ENCODE results near the gene ABHD8. TPM values are rescaled to one million over a fixed set of nuclear protein-coding genes. Genes with fewer than 3 reads are reported as not detected.

ABHD8 gene
- total and polyA plus RNA-seq, 7 experiments from 2014 or later = 7.0 to 12.4 (median 9.5) TPM

GRCh38 chr19:17262557-17262956, 40.7 kb downstream of the ABHD8 start:
- intact Hi-C loops (cut with micrococcal nuclease) = no loop called here
- DNase-seq = no peak
- Mint-ChIP-seq H3K4me1 (peaks cover 6 to 25% (median 19%) of the 10 kb centered on the region in 7 donors), H3K27ac (peak overlapping the region in 1 of 9 donors; percentile 48), H3K4me3 (no peak overlapping the region), H3K9me3 (peaks cover 0 to 4% (median 0%) of the 10 kb centered on the region in 11 donors), H3K36me3 (no peaks in the 10 kb centered on the region), H3K27me3 (peaks cover 0 to 2% (median 0%) of the 10 kb centered on the region in 5 donors)
- H3K9me3 ChIP-seq (ENCODE audit: control insufficient read depth in 2 of 3, low read length in 3 of 3) = no peaks in the 10 kb centered on the region
- no peaks in the 10 kb centered on the region for H3K27me3 ChIP-seq (ENCODE audit: control insufficient read depth in 2 of 2, insufficient read depth in 2 of 2, low read length in 2 of 2)
- H3K4me3 ChIP-seq (ENCODE audit: low read length) = no peak overlapping the region
- H3K27ac ChIP-seq (ENCODE audit: low read depth, low read length) = no peak overlapping the region
- no peak for ATAC-seq
- ChIA-PET POLR2A (no interaction called here), CTCF (interaction anchor here (0.7 to 6.0 kb wide), 4 partner anchors 20 to 962 kb away, joined by 3 to 36 read pairs (median 6); partner anchors contain the start of gene ANKLE1)
- H3K4me1 ChIP-seq (ENCODE audit: control insufficient read depth in 2 of 2, insufficient read depth in 2 of 2, low read length in 2 of 2) = peaks cover 0 to 10% of the 10 kb centered on the region in 2 donors
- H3K36me3 ChIP-seq (ENCODE audit: control insufficient read depth in 2 of 3, insufficient read depth in 3 of 3, low read length in 3 of 3) = no peaks in the 10 kb centered on the region

- CTCF ChIA-PET = interaction anchor here (0.6 to 6.0 kb wide), 9 partner anchors 22 to 894 kb away, joined by 3 to 36 read pairs (median 3); partner anchors contain the start of gene ANKLE1
- Histone ChIP-seq H3K27ac (ENCODE audit: low read depth, low read length) (no peak overlapping the region), H3K36me3 (ENCODE audit: control insufficient read depth in 2 of 3, insufficient read depth in 3 of 3, low read length in 3 of 3) (no peaks in the 10 kb centered on the region), H3K4me3 (ENCODE audit: low read length) (no peak overlapping the region), H3K9me3 (ENCODE audit: control insufficient read depth in 2 of 3, low read length in 3 of 3) (no peaks in the 10 kb centered on the region), H3K27me3 (ENCODE audit: control insufficient read depth in 2 of 2, insufficient read depth in 2 of 2, low read length in 2 of 2) (no peaks in the 10 kb centered on the region), H3K4me1 (ENCODE audit: control insufficient read depth in 2 of 2, insufficient read depth in 2 of 2, low read length in 2 of 2) (peaks cover 0 to 10% of the 10 kb centered on the region in 2 donors)
- H3K4me1 Mint-ChIP-seq = peaks cover 5 to 14% (median 13%) of the 10 kb centered on the region in 7 donors
- H3K36me3 Mint-ChIP-seq = no peaks in the 10 kb centered on the region
- H3K9me3 Mint-ChIP-seq = no peaks in the 10 kb centered on the region
- POLR2A ChIA-PET = interaction anchor here (3.5 kb wide), 1 partner anchor 21 kb away, joined by 11 read pairs; the partner anchor contains the start of gene ANKLE1
- ATAC-seq = peak; percentile 100
- peak overlapping the region in 3 of 9 donors; percentile 2 to 82 (median 24) for H3K27ac Mint-ChIP-seq
- H3K4me3 Mint-ChIP-seq = no peak overlapping the region
- intact Hi-C loops (cut with micrococcal nuclease) = loop anchor here (1.0 to 2.0 kb wide), 6 partner anchors 14 to 194 kb away; no protein-coding TSS in a partner anchor
- DNase-seq = peak; percentile 76 to 90 (median 86)
- no peaks in the 10 kb centered on the region for H3K27me3 Mint-ChIP-seq
Observed at GRCh38 chr19:17260842-17261325, 42.3 kb downstream of the ABHD8 start.

GRCh38 chr19:17259934-17260333, 43.3 kb downstream of the ABHD8 start:
- Mint-ChIP-seq H3K36me3 (no peaks in the 10 kb centered on the region), H3K4me3 (no peak overlapping the region), H3K27ac (no peak overlapping the region), H3K4me1 (peaks cover 5 to 14% (median 13%) of the 10 kb centered on the region in 7 donors), H3K27me3 (no peaks in the 10 kb centered on the region), H3K9me3 (no peaks in the 10 kb centered on the region)
- Histone ChIP-seq H3K4me3 (ENCODE audit: low read length) (no peak overlapping the region), H3K9me3 (ENCODE audit: control insufficient read depth in 2 of 3, low read length in 3 of 3) (no peaks in the 10 kb centered on the region), H3K36me3 (ENCODE audit: control insufficient read depth in 2 of 3, insufficient read depth in 3 of 3, low read length in 3 of 3) (no peaks in the 10 kb centered on the region), H3K4me1 (ENCODE audit: control insufficient read depth in 2 of 2, insufficient read depth in 2 of 2, low read length in 2 of 2) (peaks cover 0 to 6% of the 10 kb centered on the region in 2 donors), H3K27me3 (ENCODE audit: control insufficient read depth in 2 of 2, insufficient read depth in 2 of 2, low read length in 2 of 2) (no peaks in the 10 kb centered on the region), H3K27ac (ENCODE audit: low read depth, low read length) (no peak overlapping the region)
- ChIA-PET CTCF (interaction anchor here (0.6 to 6.0 kb wide), 10 partner anchors 23 to 893 kb away, joined by 3 to 36 read pairs (median 3); partner anchors contain the start of gene ANKLE1), POLR2A (interaction anchor here (0.6 to 3.5 kb wide), 5 partner anchors 12 to 111 kb away, joined by 3 to 11 read pairs (median 3); partner anchors contain the start of gene ANKLE1)
- no peak for ATAC-seq
- intact Hi-C loops (cut with micrococcal nuclease) = loop anchor here (1.0 to 2.0 kb wide), 3 partner anchors 13 to 131 kb away; no protein-coding TSS in a partner anchor
- no peak for DNase-seq

GRCh38 chr19:17259118-17259780, 44.0 kb downstream of the ABHD8 start:
- H3K27me3 Mint-ChIP-seq = no peaks in the 10 kb centered on the region
- intact Hi-C loops (cut with micrococcal nuclease) = no loop called here
- Histone ChIP-seq H3K27ac (ENCODE audit: low read depth, low read length) (no peak overlapping the region), H3K36me3 (ENCODE audit: control insufficient read depth in 2 of 3, insufficient read depth in 3 of 3, low read length in 3 of 3) (no peaks in the 10 kb centered on the region), H3K4me3 (ENCODE audit: low read length) (no peak overlapping the region), H3K9me3 (ENCODE audit: control insufficient read depth in 2 of 3, low read length in 3 of 3) (no peaks in the 10 kb centered on the region), H3K27me3 (ENCODE audit: control insufficient read depth in 2 of 2, insufficient read depth in 2 of 2, low read length in 2 of 2) (no peaks in the 10 kb centered on the region), H3K4me1 (ENCODE audit: control insufficient read depth in 2 of 2, insufficient read depth in 2 of 2, low read length in 2 of 2) (no peaks in the 10 kb centered on the region)
- H3K36me3 Mint-ChIP-seq = no peaks in the 10 kb centered on the region
- no peak overlapping the region for H3K4me3 Mint-ChIP-seq
- CTCF ChIA-PET = interaction anchor here (0.8 to 6.0 kb wide), 9 partner anchors 9 to 193 kb away, joined by 3 to 36 read pairs (median 3); partner anchors contain the start of gene ANKLE1
- ATAC-seq (no peak), DNase-seq (no peak)
- no peak overlapping the region for H3K27ac Mint-ChIP-seq
- H3K9me3 Mint-ChIP-seq = no peaks in the 10 kb centered on the region
- POLR2A ChIA-PET = interaction anchor here (0.6 to 3.5 kb wide), 6 partner anchors 8 to 112 kb away, joined by 3 to 11 read pairs (median 5); partner anchors contain the start of genes ANKLE1 and BABAM1
- H3K4me1 Mint-ChIP-seq = peaks cover 4 to 8% (median 6%) of the 10 kb centered on the region in 7 donors

DNA sequence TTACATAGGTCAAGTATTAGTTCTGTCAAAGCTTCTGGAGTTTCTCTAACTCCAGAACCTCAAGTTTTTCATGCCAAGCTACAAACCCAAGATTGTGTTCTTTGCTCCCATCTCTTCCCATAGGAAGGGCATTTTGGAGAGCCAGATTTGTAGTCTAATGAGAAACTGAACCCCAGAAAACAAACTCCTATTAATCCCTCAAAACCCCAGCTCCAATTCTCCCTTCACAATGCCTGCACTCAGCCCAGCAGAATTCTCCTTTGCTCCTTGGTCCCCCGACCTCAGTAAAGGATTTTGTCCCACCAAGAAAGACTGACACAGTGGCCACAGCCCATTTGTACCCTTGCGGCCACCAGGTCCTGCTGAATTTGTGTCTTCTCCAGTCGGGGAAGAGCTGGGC, 47.1 kb downstream of the ABHD8 start:
- Histone ChIP-seq H3K36me3 (ENCODE audit: control insufficient read depth in 2 of 3, insufficient read depth in 3 of 3, low read length in 3 of 3) (no peaks in the 10 kb centered on the region), H3K27me3 (ENCODE audit: control insufficient read depth in 2 of 2, insufficient read depth in 2 of 2, low read length in 2 of 2) (no peaks in the 10 kb centered on the region), H3K4me3 (ENCODE audit: low read length) (no peak overlapping the region), H3K4me1 (ENCODE audit: control insufficient read depth in 2 of 2, insufficient read depth in 2 of 2, low read length in 2 of 2) (no peaks in the 10 kb centered on the region), H3K9me3 (ENCODE audit: control insufficient read depth in 2 of 3, low read length in 3 of 3) (no peaks in the 10 kb centered on the region), H3K27ac (ENCODE audit: low read depth, low read length) (no peak overlapping the region)
- intact Hi-C loops (cut with micrococcal nuclease) = no loop called here
- Mint-ChIP-seq H3K27me3 (no peaks in the 10 kb centered on the region), H3K9me3 (no peaks in the 10 kb centered on the region), H3K27ac (no peak overlapping the region), H3K36me3 (no peaks in the 10 kb centered on the region), H3K4me1 (peaks cover 4 to 7% (median 5%) of the 10 kb centered on the region in 7 donors), H3K4me3 (no peak overlapping the region)
- ChIA-PET CTCF (interaction anchor here (1.3 kb wide), 1 partner anchor 27 kb away, joined by 3 read pairs; no protein-coding TSS in a partner anchor), POLR2A (interaction anchor here (0.6 to 1.4 kb wide), 3 partner anchors 10 to 79 kb away, joined by 3 to 8 read pairs (median 3); partner anchors contain the start of gene BABAM1)
- DNase-seq (no peak), ATAC-seq (no peak)

GRCh38 chr19:17255150-17255621, 48.0 kb downstream of the ABHD8 start:
- ChIA-PET POLR2A (interaction anchor here (0.6 to 1.0 kb wide), 3 partner anchors 19 to 178 kb away, joined by 3 to 4 read pairs (median 3); partner anchors contain the start of gene OCEL1), CTCF (interaction anchor here (0.6 to 1.3 kb wide), 2 partner anchors 28 to 130 kb away, joined by 3 to 5 read pairs; no protein-coding TSS in a partner anchor)
- no peaks in the 10 kb centered on the region for H3K9me3 ChIP-seq (ENCODE audit: control insufficient read depth in 2 of 3, low read length in 3 of 3)
- Mint-ChIP-seq H3K27me3 (no peaks in the 10 kb centered on the region), H3K36me3 (no peaks in the 10 kb centered on the region), H3K9me3 (no peaks in the 10 kb centered on the region), H3K27ac (no peak overlapping the region), H3K4me1 (no peaks in the 10 kb centered on the region), H3K4me3 (no peak overlapping the region)
- intact Hi-C loops (cut with micrococcal nuclease) = no loop called here
- DNase-seq (no peak), ATAC-seq (no peak)
- no peaks in the 10 kb centered on the region for H3K36me3 ChIP-seq (ENCODE audit: control insufficient read depth in 2 of 3, insufficient read depth in 3 of 3, low read length in 3 of 3)
- no peak overlapping the region for H3K4me3 ChIP-seq (ENCODE audit: low read length)
- H3K4me1 ChIP-seq (ENCODE audit: control insufficient read depth in 2 of 2, insufficient read depth in 2 of 2, low read length in 2 of 2) = no peaks in the 10 kb centered on the region
- H3K27me3 ChIP-seq (ENCODE audit: control insufficient read depth in 2 of 2, insufficient read depth in 2 of 2, low read length in 2 of 2) = no peaks in the 10 kb centered on the region
- no peak overlapping the region for H3K27ac ChIP-seq (ENCODE audit: low read depth, low read length)

Data from naive thymus-derived CD4-positive, alpha-beta T cell (primary cell).